Hepatocyte (in vitro differentiated cells): ENCODE measurements around the gene PTPRN2. TPM values are rescaled to one million over a fixed set of nuclear protein-coding genes. Genes with fewer than 3 reads are reported as not detected.

Source experiments
- DNase-seq: peaks from one replicate; pipeline ENCODE4 v3.0.0-alpha.2; 2016; ENCODE audit warnings: low spot score
- H2AFZ ChIP-seq: fragments of 200-600 bp; sonication (generic); 2 replicates; pipeline ENCODE4 v1.6.0; 2016; ENCODE audit warnings: antibody characterized with exemption, mild to moderate bottlenecking
- H3K27ac ChIP-seq: fragments of 200-600 bp; sonication (generic); 2 replicates; pipeline ENCODE4 v1.5.1; 2016; ENCODE audit warnings: mild to moderate bottlenecking
- H3K27me3 ChIP-seq: fragments of 200-600 bp; sonication (generic); 2 replicates; pipeline ENCODE4 v1.6.1; 2016
- H3K36me3 ChIP-seq: fragments of 200-600 bp; sonication (generic); replicated peaks from 2 replicates; pipeline ENCODE4 v1.5.1; 2016; ENCODE audit warnings: low read depth; ENCODE audit not compliant: insufficient read depth
- H3K4me1 ChIP-seq: fragments of 200-600 bp; sonication (generic); 2 replicates; pipeline ENCODE4 v1.5.1; 2016; ENCODE audit warnings: mild to moderate bottlenecking, moderate library complexity; ENCODE audit not compliant: insufficient read depth
- H3K4me2 ChIP-seq: fragments of 200-600 bp; sonication (generic); 2 replicates; pipeline ENCODE4 v1.6.0; 2016
- H3K4me3 ChIP-seq: fragments of 200-600 bp; sonication (generic); 2 replicates; pipeline ENCODE4 v1.5.1; 2016; ENCODE audit warnings: mild to moderate bottlenecking
- H3K79me2 ChIP-seq: fragments of 200-600 bp; sonication (generic); 2 replicates; pipeline ENCODE4 v1.6.0; 2017; ENCODE audit warnings: mild to moderate bottlenecking
- H3K9me2 ChIP-seq: fragments of 200-600 bp; sonication (generic); replicated peaks from 2 replicates; pipeline ENCODE4 v1.6.0; 2017; ENCODE audit warnings: mild to moderate bottlenecking; ENCODE audit not compliant: insufficient read depth
- H3K9me3 ChIP-seq: fragments of 200-600 bp; sonication (generic); 2 replicates; pipeline ENCODE4 v1.5.1; 2016; ENCODE audit warnings: low read depth, mild to moderate bottlenecking
- H4K20me1 ChIP-seq: fragments of 200-600 bp; sonication (generic); 2 replicates; pipeline ENCODE4 v1.6.0; 2016; ENCODE audit warnings: mild to moderate bottlenecking; ENCODE audit not compliant: insufficient read depth, poor library complexity, severe bottlenecking
- CTCF ChIP-seq: fragments of 200-600 bp; sonication (generic); IDR thresholded peaks from 2 replicates; pipeline ENCODE4 v1.5.1; 2016; ENCODE audit warnings: antibody characterized with exemption, mild to moderate bottlenecking; ENCODE audit not compliant: poor library complexity
- EZH2 ChIP-seq: fragments of 200-600 bp; sonication (generic); IDR thresholded peaks from 2 replicates; pipeline ENCODE4 v1.6.1; 2016; ENCODE audit warnings: antibody characterized with exemption, mild to moderate bottlenecking, borderline replicate concordance
- EZH2phosphoT487 ChIP-seq: fragments of 200-600 bp; sonication (generic); IDR thresholded peaks from one replicate; pipeline ENCODE4 v1.6.1; 2018; ENCODE audit warnings: antibody characterized with exemption, mild to moderate bottlenecking, low read depth, moderate library complexity; ENCODE audit not compliant: unreplicated experiment, severe bottlenecking
- WGBS: methylation state at CpG from one replicate; pipeline ENCODE4 v1.1.6; 2016; ENCODE audit warnings: low lambda C conversion rate; ENCODE audit errors: missing lambda C conversion rate; 5-methylcytosine and 5-hydroxymethylcytosine counted together
- polyA plus RNA-seq: library from polyadenylated mRNA; unstranded; fragments of >200 nt; fragmentation: Nextera tagmentation; extraction: Ambion mirVana; gene quantifications from 2 replicates; pipeline ENCODE4 v1.2.1, GENCODE V29; 2016
- total RNA-seq: library from RNA; depleted of rRNA; stranded (reverse); fragments of >200 nt; gene quantifications from 2 replicates; pipeline ENCODE4 v1.2.3, GENCODE V29; 2014

Gene PTPRN2
- total and polyA plus RNA-seq, 2 experiments from 2014 or later = 2.1 to 3.3 TPM

GRCh38 chr7:158143196-158144120 lies 444.2 kb downstream of the PTPRN2 start:
- DNase-seq = no peak
- Histone ChIP-seq H3K4me2 (no peak overlapping the region), H3K27me3 (no peaks in the 10 kb centered on the region), H3K27ac (no peak overlapping the region), H2AFZ (no peak overlapping the region), H3K9me2 (no peaks in the 10 kb centered on the region), H4K20me1 (no peaks in the 10 kb centered on the region), H3K4me3 (no peak overlapping the region), H3K4me1 (no peaks in the 10 kb centered on the region), H3K36me3 (no peaks in the 10 kb centered on the region), H3K79me2 (no peaks in the 10 kb centered on the region), H3K9me3 (no peaks in the 10 kb centered on the region)
- no peak for TF ChIP-seq EZH2phosphoT487
- no peak for TF ChIP-seq EZH2
- TF ChIP-seq CTCF = no peak
- 91% methylated on average over 34 of the region's 34 CpGs for WGBS

GRCh38 chr7:158142657-158143056 lies 445.0 kb downstream of the PTPRN2 start:
- no peak for DNase-seq
- Histone ChIP-seq H3K27ac (no peak overlapping the region), H3K9me2 (no peaks in the 10 kb centered on the region), H4K20me1 (no peaks in the 10 kb centered on the region), H3K4me1 (no peaks in the 10 kb centered on the region), H3K79me2 (no peaks in the 10 kb centered on the region), H3K27me3 (no peaks in the 10 kb centered on the region), H3K36me3 (no peaks in the 10 kb centered on the region), H2AFZ (no peak overlapping the region), H3K4me3 (no peak overlapping the region), H3K9me3 (no peaks in the 10 kb centered on the region), H3K4me2 (no peak overlapping the region)
- TF ChIP-seq EZH2 = no peak
- TF ChIP-seq CTCF = no peak
- TF ChIP-seq EZH2phosphoT487 = no peak
- WGBS = 80% methylated on average over 12 of the region's 12 CpGs

DNA sequence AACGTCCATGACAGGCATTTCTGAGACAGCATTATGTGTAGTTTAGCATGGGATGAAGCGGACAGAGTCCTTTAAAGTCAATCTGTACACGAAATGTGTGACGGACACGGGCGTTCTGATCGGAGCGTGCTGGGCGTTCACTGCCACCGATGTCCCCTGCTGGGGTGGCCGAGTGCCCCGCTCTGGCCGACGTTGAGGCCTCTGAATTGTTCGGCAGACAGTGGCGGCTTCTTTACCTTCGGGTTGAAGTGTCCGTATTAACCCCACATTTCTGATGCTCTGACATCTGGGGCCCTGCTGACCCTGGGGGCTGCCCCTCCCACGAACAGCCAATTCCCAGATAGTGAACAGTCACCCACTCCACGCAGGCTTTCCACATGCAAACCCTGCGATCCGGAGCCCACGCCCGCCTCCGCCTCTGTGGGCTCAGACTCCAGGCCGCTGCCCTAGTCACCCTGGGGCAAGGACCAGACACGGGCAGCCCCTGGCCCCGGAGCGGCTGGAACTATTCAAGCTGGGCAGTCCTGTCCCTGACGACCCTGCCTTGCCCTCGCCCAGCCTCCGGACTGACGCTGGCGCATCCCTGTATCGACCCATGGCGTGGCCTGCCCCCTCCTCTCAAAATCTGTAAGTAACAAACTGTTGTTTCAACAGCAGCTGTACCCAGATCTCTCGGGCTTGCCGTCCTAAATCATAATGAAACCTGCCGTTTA lies 445.7 kb downstream of the PTPRN2 start:
- Histone ChIP-seq H3K36me3 (no peaks in the 10 kb centered on the region), H3K27ac (no peak overlapping the region), H2AFZ (no peak overlapping the region), H4K20me1 (no peaks in the 10 kb centered on the region), H3K9me2 (no peaks in the 10 kb centered on the region), H3K4me2 (no peak overlapping the region), H3K4me3 (no peak overlapping the region), H3K79me2 (no peaks in the 10 kb centered on the region), H3K4me1 (no peaks in the 10 kb centered on the region), H3K27me3 (no peaks in the 10 kb centered on the region), H3K9me3 (no peaks in the 10 kb centered on the region)
- WGBS = 91% methylated on average over 39 of the region's 39 CpGs
- TF ChIP-seq CTCF (no peak), EZH2phosphoT487 (no peak), EZH2 (no peak)
- no peak for DNase-seq
